Tibial nerve (tissue), 4 donors: ENCODE results near the gene MAPK10. TPM values are rescaled to one million over a fixed set of nuclear protein-coding genes. Genes with fewer than 3 reads are reported as not detected.

ENCODE experiments used
- DNase-seq, 2 donors: peaks; one replicate each; pipeline ENCODE4 v3.0.0-alpha.2; 2019; ENCODE audit warnings: low spot score in 2 of 2
- H3K27ac ChIP-seq, 4 donors: fragments of 200-600 bp; sonication (generic) in 3 of 4; one replicate each; pipeline ENCODE4 v1.5.1; 2017 to 2019; ENCODE audit warnings: mild to moderate bottlenecking in 1 of 4
- H3K27me3 ChIP-seq, 2 donors: fragments of 200-600 bp; sonication (generic) in 1 of 2; one replicate each; pipeline versions ENCODE4 v1.5.1 to v1.6.0; 2017 to 2019
- H3K36me3 ChIP-seq, 3 donors: fragments of 200-600 bp; sonication (generic); one replicate each; pipeline ENCODE4 v1.5.1; 2018 to 2019
- H3K4me1 ChIP-seq, 4 donors: fragments of 200-600 bp; sonication (generic) in 3 of 4; one replicate each; pipeline ENCODE4 v1.5.1; 2017 to 2019
- H3K4me3 ChIP-seq, 4 donors: fragments of 200-600 bp; sonication (generic) in 3 of 4; one replicate each; pipeline ENCODE4 v1.5.1; 2017 to 2019; ENCODE audit warnings: mild to moderate bottlenecking in 1 of 4, moderate library complexity in 1 of 4
- H3K9me3 ChIP-seq, 4 donors: fragments of 200-600 bp; sonication (generic) in 3 of 4; one replicate each; pipeline ENCODE4 v1.5.1; 2017 to 2019
- CTCF ChIP-seq, 5 experiments: fragments of 200-600 bp in 3 of 5; fragments of 450-650 bp in 2 of 5; sonication (generic) in 3 of 5; IDR thresholded peaks; one replicate each; pipeline ENCODE4 v1.5.1; 2016 to 2019; ENCODE audit warnings: antibody characterized with exemption in 5 of 5, mild to moderate bottlenecking in 3 of 5, moderate library complexity in 2 of 5
- EP300 ChIP-seq, 2 donors: sonication (generic); formaldehyde crosslinking; IDR thresholded peaks; one replicate each; pipeline ENCODE4 v1.6.1; 2017; ENCODE audit warnings: antibody characterized with exemption in 2 of 2, mild to moderate bottlenecking in 1 of 2
- POLR2A ChIP-seq, 2 donors: fragments of 450-650 bp; IDR thresholded peaks; one replicate each; pipeline ENCODE4 v1.6.1; 2017; ENCODE audit warnings: antibody characterized with exemption in 2 of 2, mild to moderate bottlenecking in 2 of 2, moderate library complexity in 2 of 2
- WGBS, 2 donors: methylation state at CpG; one replicate each; pipeline ENCODE4 v1.1.5; 2018; 5-methylcytosine and 5-hydroxymethylcytosine counted together
- total RNA-seq, 4 donors: library from RNA; depleted of rRNA; stranded (reverse); fragments of >200 nt; gene quantifications; one replicate each; pipeline ENCODE4 v1.1.0, GENCODE V29; 2016

The MAPK10 gene
- total RNA-seq, 4 donors from 2014 or later, result 20.7 to 34.5 (median 28.0) TPM

GRCh38 chr4:86058621-86059020, 301.2 kb downstream of the MAPK10 start:
- TF ChIP-seq EP300 (IDR thresholded peaks at IDR 0.05) (no peak), CTCF (IDR thresholded peaks at IDR 0.05) (no peak), POLR2A (IDR thresholded peaks at IDR 0.05) (no peak)
- H3K4me1 ChIP-seq, result no peaks in the 10 kb centered on the region
- H3K27me3 ChIP-seq, result no peaks in the 10 kb centered on the region
- no peaks in the 10 kb centered on the region for H3K9me3 ChIP-seq
- H3K36me3 ChIP-seq, result no peaks in the 10 kb centered on the region
- DNase-seq, result no peak
- H3K4me3 ChIP-seq, result no peak overlapping the region
- no peak overlapping the region for H3K27ac ChIP-seq

- TF ChIP-seq CTCF (IDR thresholded peaks at IDR 0.05), result no peak
- TF ChIP-seq EP300 (IDR thresholded peaks at IDR 0.05), result no peak
- no peak for TF ChIP-seq POLR2A (IDR thresholded peaks at IDR 0.05)
- Histone ChIP-seq H3K27ac (no peak overlapping the region), H3K4me1 (no peaks in the 10 kb centered on the region), H3K9me3 (no peaks in the 10 kb centered on the region), H3K4me3 (no peak overlapping the region), H3K27me3 (no peaks in the 10 kb centered on the region), H3K36me3 (no peaks in the 10 kb centered on the region)
- DNase-seq, result no peak
- 14 to 16% methylated on average over 1 of the region's 1 CpG for WGBS, 2 donors
Observed at GRCh38 chr4:86055898-86056297, 304.0 kb downstream of the MAPK10 start.

GRCh38 chr4:86054286-86055032, 305.4 kb downstream of the MAPK10 start:
- Histone ChIP-seq H3K4me3 (no peak overlapping the region), H3K36me3 (no peaks in the 10 kb centered on the region), H3K9me3 (no peaks in the 10 kb centered on the region), H3K4me1 (no peaks in the 10 kb centered on the region), H3K27me3 (no peaks in the 10 kb centered on the region), H3K27ac (no peak overlapping the region)
- 71 to 85% methylated on average over 6 of the region's 6 CpGs for WGBS, 2 donors
- TF ChIP-seq CTCF (IDR thresholded peaks at IDR 0.05) (no peak), EP300 (IDR thresholded peaks at IDR 0.05) (no peak), POLR2A (IDR thresholded peaks at IDR 0.05) (no peak)
- DNase-seq, result no peak

GRCh38 chr4:86050496-86050895, 309.4 kb downstream of the MAPK10 start:
- Histone ChIP-seq H3K27ac (no peak overlapping the region), H3K4me1 (no peaks in the 10 kb centered on the region), H3K27me3 (no peaks in the 10 kb centered on the region), H3K9me3 (no peaks in the 10 kb centered on the region), H3K36me3 (no peaks in the 10 kb centered on the region), H3K4me3 (no peak overlapping the region)
- WGBS, 2 donors, result 100% methylated on average over 1 of the region's 1 CpG
- DNase-seq, result no peak
- no peak for TF ChIP-seq CTCF (IDR thresholded peaks at IDR 0.05)
- no peak for TF ChIP-seq EP300 (IDR thresholded peaks at IDR 0.05)
- TF ChIP-seq POLR2A (IDR thresholded peaks at IDR 0.05), result no peak

GRCh38 chr4:86048426-86048825, 311.4 kb downstream of the MAPK10 start:
- H3K36me3 ChIP-seq, result no peaks in the 10 kb centered on the region
- TF ChIP-seq CTCF (IDR thresholded peaks at IDR 0.05) (no peak), EP300 (IDR thresholded peaks at IDR 0.05) (no peak), POLR2A (IDR thresholded peaks at IDR 0.05) (no peak)
- H3K4me1 ChIP-seq, result peaks cover 0 to 6% (median 0%) of the 10 kb centered on the region in 4 donors
- no peak for DNase-seq
- H3K4me3 ChIP-seq, result no peak overlapping the region
- WGBS, 2 donors, result 32 to 51% methylated on average over 1 of the region's 1 CpG
- no peaks in the 10 kb centered on the region for H3K9me3 ChIP-seq
- H3K27ac ChIP-seq, result no peak overlapping the region
- H3K27me3 ChIP-seq, result no peaks in the 10 kb centered on the region
